K562 (cell line): ENCODE data around the gene HSPA1B. TPM values are rescaled to one million over a fixed set of nuclear protein-coding genes. Genes with fewer than 3 reads are reported as not detected.
A peak's percentile ranks its signal among the peaks of the same experiment; 100 is the strongest.

Experiments used
- ELK1 ChIP-seq: sonication (generic); formaldehyde crosslinking; IDR thresholded peaks from 2 replicates; pipeline ENCODE4 v1.8.1; 2022; ENCODE audit warnings: missing genetic modification reagents
- MAFK ChIP-seq: IDR thresholded peaks from 2 replicates; pipeline ENCODE4 v1.6.1; 2011; ENCODE audit warnings: low read length, improper control_type of control experiment
- POU5F1 ChIP-seq: fragments of 150-350 bp; IDR thresholded peaks from 2 replicates; pipeline ENCODE4 v1.6.1; 2014; ENCODE audit warnings: borderline replicate concordance, low read length, low read depth, mild to moderate bottlenecking; ENCODE audit not compliant: partially characterized antibody
- RREB1 ChIP-seq: fragments of 250-450 bp; sonication (Bioruptor Pico); IDR thresholded peaks from 2 replicates; pipeline ENCODE4 v1.4.0; 2020
- TCFL5 ChIP-seq: fragments of 250-450 bp; sonication (Bioruptor Pico); conservative IDR thresholded peaks from 2 replicates; pipeline ENCODE4 v1.6.1; 2021; ENCODE audit warnings: mild to moderate bottlenecking, moderate library complexity, matching md5 sums
- TGIF2 ChIP-seq: sonication (generic); formaldehyde crosslinking; IDR thresholded peaks from 2 replicates; pipeline ENCODE4 v1.8.1; 2022; ENCODE audit warnings: mild to moderate bottlenecking, missing genetic modification reagents, moderate library complexity
- ZBTB12 ChIP-seq: fragments of 250-450 bp; sonication (Bioruptor Pico); IDR thresholded peaks from 2 replicates; pipeline ENCODE4 v1.4.0; 2020
- ZBTB8A ChIP-seq: fragments of 450-650 bp; IDR thresholded peaks from 2 replicates; pipeline ENCODE4 v1.6.1; 2018; ENCODE audit warnings: mild to moderate bottlenecking, moderate library complexity; ENCODE audit not compliant: partially characterized antibody
- ZNF239 ChIP-seq: fragments of 250-450 bp; sonication (Bioruptor Pico); IDR thresholded peaks from 2 replicates; pipeline ENCODE4 v1.4.0; 2020; ENCODE audit warnings: mild to moderate bottlenecking
- ZNF518B ChIP-seq: fragments of 250-450 bp; sonication (Bioruptor Pico); IDR thresholded peaks from 2 replicates; pipeline ENCODE4 v1.5.0; 2021; ENCODE audit warnings: mild to moderate bottlenecking, moderate library complexity
- ZNF551 ChIP-seq: fragments of 250-450 bp; sonication (Bioruptor Pico); IDR thresholded peaks from 2 replicates; pipeline ENCODE4 v1.5.0; 2021; ENCODE audit warnings: mild to moderate bottlenecking, moderate library complexity
- polyA plus RNA-seq, 8 experiments: library from polyadenylated mRNA; depleted of rRNA in 4 of 8; stranded (reverse) in 5 of 8; unstranded in 3 of 8; fragments of >200 nt; fragmentation: Nextera tagmentation in 2 of 8; fragmentation: Illumina TruSeq in 1 of 8; extraction: Ambion mirVana in 2 of 8; extraction: Trizol in 1 of 8; gene quantifications; 2 replicates each; pipeline versions ENCODE4 v1.2.1 to v1.2.3, GENCODE V29; 2011 to 2014; ENCODE audit warnings: inconsistent platforms in 1 of 8, missing spikeins in 1 of 8
- total RNA-seq, 7 experiments: library from RNA; depleted of rRNA in 6 of 7; stranded (reverse); fragments of >200 nt in 6 of 7; fragmentation: Illumina TruSeq in 2 of 7; extraction: Trizol in 2 of 7; gene quantifications; 2 replicates each; pipeline versions ENCODE4 v1.2.1 to v1.2.3, GENCODE V29; 2011 to 2021; ENCODE audit warnings: low replicate concordance in 1 of 7

HSPA1B gene
- total and polyA plus RNA-seq, 9 of the 15 experiments (the other 6 are each of a cell fraction or from before 2014, with no cell fraction given), result 0.27 to 227 (median 51.2) TPM

GRCh38 chr6:31827286-31828079 is at the start of gene HSPA1B (continued):
- TF ChIP-seq RREB1 (peak; percentile 98), ELK1 (CRISPR knock-in tag) (no peak), ZNF239 (CRISPR knock-in tag) (peak; percentile 65), TGIF2 (CRISPR knock-in tag) (peak; percentile 90; the same call in 1 of the 2 replicates), TCFL5 (no peak), ZBTB8A (no peak), ZNF551 (CRISPR knock-in tag) (no peak), POU5F1 (peak; percentile 24), ZBTB12 (CRISPR knock-in tag) (peak; percentile 45; the same call in 1 of the 2 replicates), MAFK (no peak; the same call in 1 of the 2 replicates), ZNF518B (CRISPR knock-in tag) (no peak)
